ENCODE results near the gene TECPR2. TPM values are rescaled to one million over a fixed set of nuclear protein-coding genes. Genes with fewer than 3 reads are reported as not detected.

The TECPR2 gene
- total RNA-seq, 2 donors from 2014 or later, result 27.7 to 28.0 TPM

DNA sequence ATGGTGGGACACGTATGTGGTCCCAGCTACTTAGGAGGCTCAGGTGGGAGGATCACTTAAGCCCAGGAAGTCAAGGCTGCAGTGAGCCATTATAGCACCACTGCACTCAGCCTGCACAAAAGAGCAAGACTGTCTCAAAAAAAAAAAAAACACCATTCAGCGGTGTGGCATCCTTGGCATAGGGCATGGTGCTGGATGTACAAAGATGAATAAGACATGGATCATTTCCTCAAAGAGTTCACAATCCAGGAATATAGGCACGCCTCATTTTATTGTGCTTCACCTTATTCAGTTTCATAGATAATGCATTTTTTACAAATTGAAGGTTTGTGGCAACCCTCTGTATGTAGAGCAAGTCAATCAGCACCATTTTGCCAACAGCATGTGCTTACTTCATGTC is 6.5 kb upstream of the TECPR2 start:
- TF ChIP-seq CTCF (conservative IDR thresholded peaks at IDR 0.05), result no peak
- H3K4me1 Mint-ChIP-seq, result no peaks in the 10 kb centered on the region
- H3K36me3 Mint-ChIP-seq (ENCODE audit: low read depth), result peaks cover 42% of the 10 kb centered on the region
- no peak overlapping the region for H3K9ac ChIP-seq (ENCODE audit: extremely low read depth, low read length, poor library complexity, severe bottlenecking)
- H3K4me3 Mint-ChIP-seq, result no peak overlapping the region
- DNase-seq, result no peak
- no peak overlapping the region for H3K4me3 ChIP-seq (ENCODE audit: low read length)
- H3K36me3 ChIP-seq (ENCODE audit: control insufficient read depth, insufficient read depth, low read length), result peaks cover 47% of the 10 kb centered on the region
- no peaks in the 10 kb centered on the region for H3K27me3 Mint-ChIP-seq (ENCODE audit: insufficient read depth)
- H3K27me3 ChIP-seq (ENCODE audit: control insufficient read depth, insufficient read depth, low read length, poor library complexity, severe bottlenecking), result no peaks in the 10 kb centered on the region
- no peaks in the 10 kb centered on the region for H3K9me3 Mint-ChIP-seq
- WGBS, 2 experiments (ENCODE audit: insufficient coverage in 1 of 2, insufficient read length in 1 of 2), result 91 to 94% methylated on average over 2 to 3 of the region's 3 CpGs
- no peak overlapping the region for H3K27ac ChIP-seq (ENCODE audit: low read depth, low read length)
- H3K27ac Mint-ChIP-seq, result no peak overlapping the region
- no peaks in the 10 kb centered on the region for H3K4me1 ChIP-seq (ENCODE audit: control insufficient read depth, insufficient read depth, low read length)
- no peaks in the 10 kb centered on the region for H3K9me3 ChIP-seq (ENCODE audit: control insufficient read depth, low read length)

DNA sequence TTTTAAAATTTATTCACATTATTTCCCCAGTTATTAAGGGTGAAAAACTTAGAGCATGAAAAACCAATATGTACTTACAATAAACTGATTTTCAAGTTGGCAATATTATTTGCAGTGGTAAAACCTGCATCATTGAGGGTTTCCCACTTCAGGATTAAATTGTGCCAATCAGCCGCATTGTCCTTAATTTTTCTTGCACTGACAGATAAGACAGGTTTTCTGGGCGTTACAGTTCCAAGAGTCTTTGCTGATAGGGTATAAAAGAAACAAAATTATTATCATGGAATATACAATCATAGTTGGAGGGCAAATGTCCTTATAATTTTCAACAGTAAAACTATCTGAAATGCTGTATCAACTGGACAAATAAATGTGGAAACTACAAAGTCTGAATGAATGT is 3.4 kb upstream of the TECPR2 start:
- no peaks in the 10 kb centered on the region for H3K27me3 Mint-ChIP-seq (ENCODE audit: insufficient read depth)
- H3K27ac Mint-ChIP-seq, result no peak overlapping the region
- H3K9ac ChIP-seq (ENCODE audit: extremely low read depth, low read length, poor library complexity, severe bottlenecking), result no peak overlapping the region
- no peak overlapping the region for H3K4me3 ChIP-seq (ENCODE audit: low read length)
- no peaks in the 10 kb centered on the region for H3K9me3 ChIP-seq (ENCODE audit: control insufficient read depth, low read length)
- no peaks in the 10 kb centered on the region for H3K27me3 ChIP-seq (ENCODE audit: control insufficient read depth, insufficient read depth, low read length, poor library complexity, severe bottlenecking)
- H3K27ac ChIP-seq (ENCODE audit: low read depth, low read length), result no peak overlapping the region
- TF ChIP-seq CTCF (conservative IDR thresholded peaks at IDR 0.05), result no peak
- peaks cover 10% of the 10 kb centered on the region for H3K4me1 Mint-ChIP-seq
- H3K36me3 ChIP-seq (ENCODE audit: control insufficient read depth, insufficient read depth, low read length), result peaks cover 39% of the 10 kb centered on the region
- DNase-seq, result no peak
- H3K36me3 Mint-ChIP-seq (ENCODE audit: low read depth), result peaks cover 30% of the 10 kb centered on the region
- no peaks in the 10 kb centered on the region for H3K9me3 Mint-ChIP-seq
- peaks cover 5% of the 10 kb centered on the region for H3K4me1 ChIP-seq (ENCODE audit: control insufficient read depth, insufficient read depth, low read length)
- no peak overlapping the region for H3K4me3 Mint-ChIP-seq
- 97 to 100% methylated on average over 1 to 2 of the region's 2 CpGs for WGBS, 2 experiments (ENCODE audit: insufficient coverage in 1 of 2, insufficient read length in 1 of 2)

DNA sequence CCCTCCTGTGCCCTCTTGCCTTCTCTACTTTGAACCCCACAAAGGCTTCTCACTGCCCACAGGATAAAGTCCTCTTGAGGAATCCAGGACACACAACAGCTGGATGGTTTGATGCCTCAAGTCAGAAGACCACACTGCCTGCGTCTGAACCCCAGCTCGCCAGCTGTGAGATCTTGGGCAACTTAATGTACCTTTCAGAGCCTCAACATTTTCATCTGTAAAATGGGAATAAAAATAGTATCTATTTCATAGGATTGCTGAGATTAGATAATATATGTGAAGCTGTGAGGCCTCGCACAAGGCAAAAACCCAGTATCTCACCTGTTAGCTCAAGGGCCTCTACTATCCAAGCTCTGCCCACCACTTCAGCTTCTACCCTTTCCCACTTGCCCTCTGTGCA is 2.4 kb upstream of the TECPR2 start:
- 87 to 95% methylated on average over 3 of the region's 3 CpGs for WGBS, 2 experiments (ENCODE audit: insufficient coverage in 1 of 2, insufficient read length in 1 of 2)
- H3K36me3 Mint-ChIP-seq (ENCODE audit: low read depth), result peaks cover 22% of the 10 kb centered on the region
- H3K4me3 ChIP-seq (ENCODE audit: low read length), result no peak overlapping the region
- H3K27me3 Mint-ChIP-seq (ENCODE audit: insufficient read depth), result no peaks in the 10 kb centered on the region
- H3K9me3 Mint-ChIP-seq, result no peaks in the 10 kb centered on the region
- peaks cover 5% of the 10 kb centered on the region for H3K4me1 ChIP-seq (ENCODE audit: control insufficient read depth, insufficient read depth, low read length)
- TF ChIP-seq CTCF (conservative IDR thresholded peaks at IDR 0.05), result no peak
- peaks cover 10% of the 10 kb centered on the region for H3K4me1 Mint-ChIP-seq
- peaks cover 29% of the 10 kb centered on the region for H3K36me3 ChIP-seq (ENCODE audit: control insufficient read depth, insufficient read depth, low read length)
- no peak for DNase-seq
- H3K27ac ChIP-seq (ENCODE audit: low read depth, low read length), result no peak overlapping the region
- H3K27me3 ChIP-seq (ENCODE audit: control insufficient read depth, insufficient read depth, low read length, poor library complexity, severe bottlenecking), result no peaks in the 10 kb centered on the region
- H3K9me3 ChIP-seq (ENCODE audit: control insufficient read depth, low read length), result no peaks in the 10 kb centered on the region
- no peak overlapping the region for H3K27ac Mint-ChIP-seq
- no peak overlapping the region for H3K4me3 Mint-ChIP-seq
- H3K9ac ChIP-seq (ENCODE audit: extremely low read depth, low read length, poor library complexity, severe bottlenecking), result no peak overlapping the region
